ENCODE results near the gene GUCY1A1.
A peak's percentile ranks its signal among the peaks of the same experiment; 100 is the strongest.

GUCY1A1 gene

DNA sequence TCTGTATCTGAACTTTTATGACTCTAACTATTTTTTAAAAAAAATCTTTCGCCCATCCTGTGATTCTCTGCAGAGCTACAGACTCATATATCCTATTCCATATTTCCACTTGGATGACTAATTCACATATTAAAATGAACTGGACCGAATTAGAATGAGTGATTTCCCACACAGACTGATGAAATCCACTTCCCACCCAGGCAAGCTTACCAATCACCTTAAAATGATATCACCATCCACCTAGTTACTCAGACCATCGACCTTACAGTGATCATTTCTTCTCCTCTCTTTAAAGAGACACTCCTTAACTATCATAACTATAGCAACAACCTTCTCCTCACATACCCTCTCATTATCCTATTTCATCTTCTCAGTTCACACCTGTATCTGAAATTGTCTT lies 58.1 kb downstream of the GUCY1A1 start:
- no peak for DNase-seq (ENCODE audit: extremely low read depth in 1 of 2, low read depth in 1 of 2)

- no peak for DNase-seq (ENCODE audit: extremely low read depth in 1 of 2, low read depth in 1 of 2)
Observed at GRCh38 chr4:155734065-155734464, 67.4 kb downstream of the GUCY1A1 start.

- no peak for DNase-seq (ENCODE audit: extremely low read depth in 1 of 2, low read depth in 1 of 2)
Observed at GRCh38 chr4:155734951-155735350, 68.3 kb downstream of the GUCY1A1 start.

DNA sequence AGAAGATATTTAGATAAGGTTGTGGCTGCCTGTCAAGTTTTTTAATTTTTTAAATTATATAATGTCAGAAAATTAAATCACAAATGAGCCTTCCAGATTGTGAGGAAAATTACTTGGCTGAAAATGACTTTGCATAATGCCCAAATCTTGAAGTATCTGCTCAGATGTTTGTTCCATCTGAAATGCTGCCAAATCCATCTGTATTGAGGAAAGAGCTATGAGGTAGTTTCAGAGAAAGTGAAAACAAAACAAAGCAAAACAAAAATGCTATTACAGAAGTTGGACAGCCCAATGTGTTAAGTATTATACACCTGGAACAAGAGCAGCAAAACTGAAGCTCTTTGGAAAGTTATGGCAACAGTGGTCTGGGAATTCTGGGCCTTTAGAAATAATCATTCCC lies 68.8 kb downstream of the GUCY1A1 start:
- DNase-seq (ENCODE audit: extremely low read depth in 1 of 2, low read depth in 1 of 2) = no peak

- DNase-seq (ENCODE audit: extremely low read depth in 1 of 2, low read depth in 1 of 2) = no peak
Observed at GRCh38 chr4:155738548-155738947, 71.9 kb downstream of the GUCY1A1 start.

GRCh38 chr4:155741546-155741945 lies 74.9 kb downstream of the GUCY1A1 start:
- no peak for DNase-seq (ENCODE audit: extremely low read depth in 1 of 2, low read depth in 1 of 2)

GRCh38 chr4:155742310-155743015 lies 75.8 kb downstream of the GUCY1A1 start:
- no peak for DNase-seq (ENCODE audit: extremely low read depth in 1 of 2, low read depth in 1 of 2)

GRCh38 chr4:155745984-155746383 lies 79.3 kb downstream of the GUCY1A1 start:
- DNase-seq (ENCODE audit: extremely low read depth in 1 of 2, low read depth in 1 of 2) = no peak

GRCh38 chr4:155748039-155748438 lies 81.4 kb downstream of the GUCY1A1 start:
- DNase-seq (ENCODE audit: extremely low read depth in 1 of 2, low read depth in 1 of 2) = no peak

- no peak for DNase-seq (ENCODE audit: extremely low read depth in 1 of 2, low read depth in 1 of 2)
Observed at GRCh38 chr4:155749041-155749440, 82.4 kb downstream of the GUCY1A1 start.

- no peak for DNase-seq (ENCODE audit: extremely low read depth in 1 of 2, low read depth in 1 of 2)
Observed at GRCh38 chr4:155751569-155751968, 84.9 kb downstream of the GUCY1A1 start.

- no peak for DNase-seq (ENCODE audit: extremely low read depth in 1 of 2, low read depth in 1 of 2)
Observed at GRCh38 chr4:155757745-155758265, 91.2 kb downstream of the GUCY1A1 start.

GRCh38 chr4:155758481-155759371 lies 92.1 kb downstream of the GUCY1A1 start, which contains the start of gene GUCY1B1:
Gene GUCY1B1, plus strand, starts transcription at chr4:155759021. Its CDS starts 120 bp downstream, at chr4:155759141.
- peak; percentile 13 to 32 for DNase-seq (ENCODE audit: extremely low read depth in 1 of 2, low read depth in 1 of 2)

DNA sequence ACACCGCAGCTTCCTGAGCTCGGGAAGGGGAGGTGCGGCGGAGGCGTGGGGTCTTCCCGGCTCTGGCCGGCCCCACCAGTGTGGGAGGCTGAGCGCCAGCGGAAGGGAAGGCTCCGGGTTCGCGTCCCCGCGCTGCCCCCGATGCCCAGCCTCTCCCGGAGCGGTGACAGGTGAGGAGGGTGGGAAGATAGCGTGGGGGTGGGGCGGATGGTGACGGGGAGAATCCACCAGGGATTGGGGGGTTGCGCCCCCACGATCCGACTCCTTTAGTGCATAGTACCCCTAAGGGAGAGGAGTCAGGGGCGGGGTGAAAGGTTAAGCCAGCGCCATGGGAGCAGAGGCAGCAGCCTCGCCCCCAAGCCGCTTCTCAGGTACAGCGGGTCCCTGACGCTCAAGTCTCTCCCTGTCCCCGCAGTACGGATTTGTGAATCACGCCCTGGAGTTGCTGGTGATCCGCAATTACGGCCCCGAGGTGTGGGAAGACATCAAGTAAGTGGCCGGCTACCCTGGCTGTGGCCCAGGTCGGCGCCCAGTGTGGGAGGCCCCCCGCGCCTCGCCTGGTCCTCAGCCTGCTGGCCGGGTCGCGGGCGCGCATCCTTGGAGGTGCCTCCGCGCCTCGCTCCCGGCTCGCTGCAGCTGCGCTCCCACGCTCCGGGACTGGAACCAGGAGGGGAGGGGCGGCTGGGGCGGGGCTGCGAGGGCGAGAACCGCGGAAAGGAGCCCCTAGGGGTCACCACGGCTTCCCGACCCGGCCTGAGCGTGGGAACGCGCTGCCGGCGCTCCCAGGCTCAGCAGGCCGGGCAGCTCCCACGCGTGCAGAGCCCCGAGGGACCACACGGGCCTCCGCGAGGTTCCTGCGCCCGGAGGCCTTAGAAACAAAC lies 93.0 kb downstream of the GUCY1A1 start:
- no peak for DNase-seq (ENCODE audit: extremely low read depth in 1 of 2, low read depth in 1 of 2)

DNA sequence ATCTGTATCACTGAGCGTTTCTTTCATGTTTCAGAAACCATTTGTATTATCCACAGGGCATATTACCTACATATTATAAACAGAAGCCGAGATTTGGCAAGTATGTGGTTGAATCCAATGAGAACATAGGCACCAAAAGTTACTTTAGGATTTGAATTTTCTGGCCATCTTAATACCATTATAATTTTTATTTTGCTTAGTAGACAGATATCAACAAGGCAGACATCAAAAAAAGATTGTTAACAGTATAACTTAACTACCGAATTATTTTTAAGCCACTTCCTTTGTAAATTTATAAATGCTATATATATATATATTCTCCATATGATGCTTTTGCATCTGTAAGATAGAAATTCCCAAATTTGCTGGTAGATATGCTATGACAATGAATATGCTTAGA lies 94.4 kb downstream of the GUCY1A1 start:
- no peak for DNase-seq (ENCODE audit: extremely low read depth in 1 of 2, low read depth in 1 of 2)

GRCh38 chr4:155761916-155762315 lies 95.3 kb downstream of the GUCY1A1 start:
- no peak for DNase-seq (ENCODE audit: extremely low read depth in 1 of 2, low read depth in 1 of 2)

GRCh38 chr4:155762334-155762733 lies 95.7 kb downstream of the GUCY1A1 start:
- no peak for DNase-seq (ENCODE audit: extremely low read depth in 1 of 2, low read depth in 1 of 2)

DNA sequence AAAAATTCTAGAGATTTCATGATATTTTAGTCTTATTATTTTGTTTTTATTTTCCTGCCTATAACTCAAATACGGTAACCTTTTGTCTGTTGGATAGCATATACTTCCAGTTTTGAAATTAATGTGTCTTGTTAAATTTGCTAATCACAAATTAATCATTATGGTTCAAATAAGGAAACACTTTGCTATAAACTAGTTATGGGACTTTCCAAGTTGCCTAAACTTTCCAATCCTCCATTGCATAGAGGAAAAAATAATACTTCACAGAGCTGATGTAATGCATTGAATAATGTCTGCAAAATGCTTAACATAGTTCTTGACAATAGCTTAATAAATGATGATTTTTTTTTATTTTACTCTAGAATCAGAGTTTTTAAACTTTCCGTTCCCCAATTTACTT lies 96.9 kb downstream of the GUCY1A1 start:
- no peak for DNase-seq (ENCODE audit: extremely low read depth in 1 of 2, low read depth in 1 of 2)

GRCh38 chr4:155765149-155765548 lies 98.5 kb downstream of the GUCY1A1 start:
- no peak for DNase-seq (ENCODE audit: extremely low read depth in 1 of 2, low read depth in 1 of 2)

DNA sequence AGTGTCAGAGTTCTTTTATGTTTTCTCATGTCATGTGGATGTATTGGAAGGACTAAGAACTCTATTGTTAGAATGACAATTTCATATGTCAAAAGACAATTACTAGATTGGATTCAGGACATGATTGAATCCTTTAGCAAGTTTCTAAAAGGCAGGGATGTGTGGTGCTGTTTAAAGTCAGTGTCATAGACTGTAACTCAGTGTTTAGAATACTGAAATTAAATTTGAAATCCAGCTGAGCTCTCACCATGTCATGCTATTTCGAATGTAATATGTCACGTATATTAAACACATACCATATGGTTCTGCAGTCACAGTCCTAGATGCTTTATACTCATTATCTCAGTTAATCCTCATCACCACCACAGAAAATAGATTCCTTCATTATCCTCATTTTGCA lies 100.0 kb downstream of the GUCY1A1 start:
- no peak for DNase-seq (ENCODE audit: extremely low read depth in 1 of 2, low read depth in 1 of 2)

GRCh38 chr4:155768370-155768769 lies 101.7 kb downstream of the GUCY1A1 start:
- no peak for DNase-seq (ENCODE audit: extremely low read depth in 1 of 2, low read depth in 1 of 2)

Data from activated CD8-positive, alpha-beta memory T cell treated with anti-CD3 and anti-CD28 coated beads for 1 hour (primary cell).